ENCODE data around the gene SLC35F3.
A peak's percentile ranks its signal among the peaks of the same experiment; 100 is the strongest.

Gene SLC35F3

GRCh38 chr1:234222561-234223280, 318.2 kb downstream of the SLC35F3 start:
- DNase-seq (ENCODE audit: insufficient read length, low spot score) (no peak), FAIRE-seq (no peak)
- TF ChIP-seq PAX5 (IDR thresholded peaks at IDR 0.05; ENCODE audit: insufficient read depth, low read length, severe bottlenecking) (no peak), POU2F2 (IDR thresholded peaks at IDR 0.05; ENCODE audit: low read depth, low read length) (no peak), SPI1 (IDR thresholded peaks at IDR 0.05; ENCODE audit: low read depth, low read length) (no peak), POLR2A (IDR thresholded peaks at IDR 0.05; ENCODE audit: low read depth, low read length) (no peak), POLR2AphosphoS5 (IDR thresholded peaks at IDR 0.05; ENCODE audit: low read depth, low read length) (no peak), TAF1 (IDR thresholded peaks at IDR 0.05; ENCODE audit: low read depth, low read length) (no peak)

- DNase-seq (ENCODE audit: insufficient read length, low spot score) = no peak
- FAIRE-seq = peak; percentile 69
- TF ChIP-seq SPI1 (IDR thresholded peaks at IDR 0.05; ENCODE audit: low read depth, low read length) = no peak
- no peak for TF ChIP-seq TAF1 (IDR thresholded peaks at IDR 0.05; ENCODE audit: low read depth, low read length)
- no peak for TF ChIP-seq POU2F2 (IDR thresholded peaks at IDR 0.05; ENCODE audit: low read depth, low read length)
- TF ChIP-seq POLR2AphosphoS5 (IDR thresholded peaks at IDR 0.05; ENCODE audit: low read depth, low read length) = no peak
- no peak for TF ChIP-seq PAX5 (IDR thresholded peaks at IDR 0.05; ENCODE audit: insufficient read depth, low read length, severe bottlenecking)
- TF ChIP-seq POLR2A (IDR thresholded peaks at IDR 0.05; ENCODE audit: low read depth, low read length) = no peak
Measured at GRCh38 chr1:234226113-234226818, 321.8 kb downstream of the SLC35F3 start.

- TF ChIP-seq POLR2AphosphoS5 (IDR thresholded peaks at IDR 0.05; ENCODE audit: low read depth, low read length) = no peak
- no peak for TF ChIP-seq SPI1 (IDR thresholded peaks at IDR 0.05; ENCODE audit: low read depth, low read length)
- no peak for TF ChIP-seq POLR2A (IDR thresholded peaks at IDR 0.05; ENCODE audit: low read depth, low read length)
- no peak for TF ChIP-seq TAF1 (IDR thresholded peaks at IDR 0.05; ENCODE audit: low read depth, low read length)
- TF ChIP-seq PAX5 (IDR thresholded peaks at IDR 0.05; ENCODE audit: insufficient read depth, low read length, severe bottlenecking) = no peak
- TF ChIP-seq POU2F2 (IDR thresholded peaks at IDR 0.05; ENCODE audit: low read depth, low read length) = no peak
- DNase-seq (ENCODE audit: insufficient read length, low spot score) (no peak), FAIRE-seq (no peak)
Measured at GRCh38 chr1:234226819-234227165, 322.3 kb downstream of the SLC35F3 start.

- TF ChIP-seq TAF1 (IDR thresholded peaks at IDR 0.05; ENCODE audit: low read depth, low read length) (no peak), SPI1 (IDR thresholded peaks at IDR 0.05; ENCODE audit: low read depth, low read length) (no peak), PAX5 (IDR thresholded peaks at IDR 0.05; ENCODE audit: insufficient read depth, low read length, severe bottlenecking) (no peak), POLR2AphosphoS5 (IDR thresholded peaks at IDR 0.05; ENCODE audit: low read depth, low read length) (no peak), POU2F2 (IDR thresholded peaks at IDR 0.05; ENCODE audit: low read depth, low read length) (no peak), POLR2A (IDR thresholded peaks at IDR 0.05; ENCODE audit: low read depth, low read length) (no peak)
- no peak for DNase-seq (ENCODE audit: insufficient read length, low spot score)
- FAIRE-seq = no peak
Measured at GRCh38 chr1:234229581-234230387, 325.3 kb downstream of the SLC35F3 start.

- TF ChIP-seq PAX5 (IDR thresholded peaks at IDR 0.05; ENCODE audit: insufficient read depth, low read length, severe bottlenecking) (no peak), POLR2A (IDR thresholded peaks at IDR 0.05; ENCODE audit: low read depth, low read length) (no peak), TAF1 (IDR thresholded peaks at IDR 0.05; ENCODE audit: low read depth, low read length) (no peak), SPI1 (IDR thresholded peaks at IDR 0.05; ENCODE audit: low read depth, low read length) (no peak), POU2F2 (IDR thresholded peaks at IDR 0.05; ENCODE audit: low read depth, low read length) (no peak), POLR2AphosphoS5 (IDR thresholded peaks at IDR 0.05; ENCODE audit: low read depth, low read length) (no peak)
- peak; percentile 80 for FAIRE-seq
- no peak for DNase-seq (ENCODE audit: insufficient read length, low spot score)
Measured at GRCh38 chr1:234230414-234230862, 326.0 kb downstream of the SLC35F3 start.

- TF ChIP-seq POLR2A (IDR thresholded peaks at IDR 0.05; ENCODE audit: low read depth, low read length) = no peak
- TF ChIP-seq SPI1 (IDR thresholded peaks at IDR 0.05; ENCODE audit: low read depth, low read length) = no peak
- no peak for TF ChIP-seq TAF1 (IDR thresholded peaks at IDR 0.05; ENCODE audit: low read depth, low read length)
- no peak for TF ChIP-seq POLR2AphosphoS5 (IDR thresholded peaks at IDR 0.05; ENCODE audit: low read depth, low read length)
- no peak for TF ChIP-seq POU2F2 (IDR thresholded peaks at IDR 0.05; ENCODE audit: low read depth, low read length)
- no peak for TF ChIP-seq PAX5 (IDR thresholded peaks at IDR 0.05; ENCODE audit: insufficient read depth, low read length, severe bottlenecking)
- FAIRE-seq (no peak), DNase-seq (ENCODE audit: insufficient read length, low spot score) (no peak)
Measured at GRCh38 chr1:234231061-234231892, 326.8 kb downstream of the SLC35F3 start.

- no peak for FAIRE-seq
- no peak for DNase-seq (ENCODE audit: insufficient read length, low spot score)
- TF ChIP-seq POLR2A (IDR thresholded peaks at IDR 0.05; ENCODE audit: low read depth, low read length) (no peak), POLR2AphosphoS5 (IDR thresholded peaks at IDR 0.05; ENCODE audit: low read depth, low read length) (no peak), TAF1 (IDR thresholded peaks at IDR 0.05; ENCODE audit: low read depth, low read length) (no peak), POU2F2 (IDR thresholded peaks at IDR 0.05; ENCODE audit: low read depth, low read length) (no peak), SPI1 (IDR thresholded peaks at IDR 0.05; ENCODE audit: low read depth, low read length) (no peak), PAX5 (IDR thresholded peaks at IDR 0.05; ENCODE audit: insufficient read depth, low read length, severe bottlenecking) (no peak)
Measured at GRCh38 chr1:234231893-234232276, 327.4 kb downstream of the SLC35F3 start.

- FAIRE-seq (no peak), DNase-seq (ENCODE audit: insufficient read length, low spot score) (no peak)
- TF ChIP-seq SPI1 (IDR thresholded peaks at IDR 0.05; ENCODE audit: low read depth, low read length) (no peak), POU2F2 (IDR thresholded peaks at IDR 0.05; ENCODE audit: low read depth, low read length) (no peak), POLR2AphosphoS5 (IDR thresholded peaks at IDR 0.05; ENCODE audit: low read depth, low read length) (no peak), POLR2A (IDR thresholded peaks at IDR 0.05; ENCODE audit: low read depth, low read length) (no peak), PAX5 (IDR thresholded peaks at IDR 0.05; ENCODE audit: insufficient read depth, low read length, severe bottlenecking) (no peak), TAF1 (IDR thresholded peaks at IDR 0.05; ENCODE audit: low read depth, low read length) (no peak)
Measured at GRCh38 chr1:234234199-234234598, 329.7 kb downstream of the SLC35F3 start.

Measured in GM12891 (cell line).